ENCODE measurements around the gene LMF2.

Gene LMF2

DNA sequence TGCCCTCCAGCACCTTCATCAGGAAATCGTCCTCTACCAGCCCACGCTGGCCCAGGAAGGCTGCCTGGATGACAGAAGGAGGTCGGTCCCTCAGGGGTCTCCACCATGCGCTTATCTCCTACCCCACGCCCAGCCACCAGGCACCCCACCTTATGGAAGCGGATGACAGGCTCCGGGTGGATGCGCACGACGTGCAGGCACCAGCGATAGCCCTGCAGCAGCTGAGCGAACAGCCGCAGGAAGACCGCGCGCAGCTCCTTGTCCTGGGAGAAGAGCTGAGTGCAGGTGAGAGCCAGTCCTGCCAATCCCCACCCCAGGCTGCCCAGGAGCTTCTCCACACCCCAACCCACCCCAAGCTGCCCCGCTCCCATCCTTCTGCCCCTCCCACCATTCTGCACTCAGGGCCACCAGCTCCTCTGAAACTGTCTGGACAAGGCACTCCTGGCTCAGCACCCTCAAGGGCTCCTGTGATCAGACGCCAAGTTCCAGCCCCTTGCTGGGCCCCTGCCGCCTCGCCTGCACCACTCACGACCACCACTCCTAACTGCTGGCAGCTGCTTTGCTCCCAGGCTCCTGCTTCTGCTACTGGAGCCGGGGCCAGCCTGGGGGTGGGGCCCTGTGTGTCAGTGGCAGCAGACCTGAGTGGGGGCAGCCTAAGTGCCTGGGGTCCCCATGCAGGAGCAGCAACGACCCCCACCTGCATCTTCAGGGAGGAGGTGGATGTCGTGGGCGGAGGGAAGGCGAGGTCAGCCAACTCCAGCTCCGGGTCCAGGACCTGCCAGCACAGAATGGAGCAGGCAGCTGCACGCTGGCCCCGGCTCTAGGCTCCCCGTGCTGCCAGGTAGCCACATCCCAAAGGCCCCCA is 42.2 kb downstream of the LMF2 start:
- POLR2A ChIA-PET, result interaction anchor here (0.7 kb wide), 1 partner anchor 162 kb away, joined by 4 read pairs; no protein-coding TSS in a partner anchor

GRCh38 chr22:50464451-50464850 is 43.1 kb downstream of the LMF2 start:
- ChIA-PET CTCF (no interaction called here), POLR2A (interaction anchor here (0.7 kb wide), 1 partner anchor 161 kb away, joined by 4 read pairs; no protein-coding TSS in a partner anchor)
- no peak for DNase-seq (ENCODE audit: extremely low spot score)
- TF ChIP-seq CTCF (IDR thresholded peaks at IDR 0.05; ENCODE audit: control extremely low read depth, extremely low read depth, low read depth, missing control alignments), result no peak

More for the DNA sequence above, 42.2 kb downstream of the LMF2 start:
- CTCF ChIA-PET, result interaction anchor here (1.2 kb wide), 1 partner anchor 9 kb away, joined by 3 read pairs; no protein-coding TSS in a partner anchor
- no peak for DNase-seq (ENCODE audit: extremely low spot score)
- TF ChIP-seq CTCF (IDR thresholded peaks at IDR 0.05; ENCODE audit: control extremely low read depth, extremely low read depth, low read depth, missing control alignments), result no peak

DNA sequence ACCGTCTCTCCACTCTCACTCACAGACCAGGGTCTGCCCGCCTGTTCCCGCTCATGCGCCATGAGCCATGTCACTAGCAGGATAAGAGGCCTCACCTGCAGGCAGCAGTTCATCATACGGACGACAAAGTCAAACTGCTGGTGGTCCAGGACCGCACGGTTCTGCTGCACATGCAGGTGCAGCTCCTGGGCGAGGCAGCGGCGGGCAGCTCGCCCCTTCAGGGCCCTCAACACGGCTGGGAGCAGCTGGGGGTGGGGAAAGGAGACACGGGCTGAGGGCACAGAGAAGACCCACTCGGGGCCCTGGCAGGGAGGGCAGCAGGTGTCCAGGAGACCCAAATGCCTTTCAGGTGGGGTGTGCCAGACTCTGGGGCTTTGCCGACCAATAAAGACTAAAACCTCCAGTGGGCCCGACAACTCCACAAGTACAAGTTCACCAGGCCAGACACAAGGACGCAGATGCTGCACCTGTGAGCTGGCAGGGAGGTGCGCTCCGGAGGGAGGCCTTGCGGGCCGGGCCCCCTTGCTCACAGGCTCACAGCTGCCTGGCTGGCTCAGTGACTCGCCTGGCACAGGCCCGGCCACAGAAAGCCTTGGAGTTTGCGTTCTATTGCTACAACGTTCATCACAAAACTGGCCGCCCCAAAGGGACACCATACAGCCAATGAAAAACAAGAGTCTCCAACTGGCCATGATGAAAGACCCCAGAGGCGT is 44.2 kb downstream of the LMF2 start:
- ChIA-PET POLR2A (no interaction called here), CTCF (no interaction called here)

DNA sequence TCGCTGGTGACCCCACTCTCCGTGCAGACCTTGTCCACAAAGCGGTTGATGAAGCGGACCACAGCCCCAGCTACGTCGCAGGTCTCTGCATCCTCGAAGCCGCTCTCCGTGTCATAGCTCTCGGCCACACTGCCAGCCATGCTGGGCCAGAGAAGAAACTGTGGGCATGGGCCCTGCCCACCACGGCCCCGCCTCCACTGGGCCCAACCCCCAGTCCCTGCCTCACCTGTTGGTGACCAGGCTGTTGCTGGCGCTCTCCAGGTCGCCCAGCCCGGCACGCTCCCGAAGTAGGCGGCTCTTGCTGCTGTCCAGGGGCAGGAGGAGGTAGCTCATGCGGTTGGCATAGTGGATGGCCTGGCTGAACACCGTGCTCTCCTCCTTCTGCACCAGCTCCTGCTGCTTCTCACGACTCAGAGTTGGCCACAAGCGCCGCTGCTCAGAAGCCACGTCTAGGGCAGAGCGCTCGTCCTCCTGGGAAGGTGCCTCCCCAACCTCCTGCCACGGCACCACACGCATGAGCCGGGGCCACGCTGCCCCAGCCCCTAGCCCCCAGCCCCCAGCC is 45.4 kb downstream of the LMF2 start:
- ChIA-PET POLR2A (no interaction called here), CTCF (interaction anchor here (0.9 to 1.5 kb wide), 2 partner anchors 12 to 36 kb away, joined by 3 read pairs; no protein-coding TSS in a partner anchor)
- DNase-seq (ENCODE audit: extremely low spot score), result no peak
- no peak for TF ChIP-seq CTCF (IDR thresholded peaks at IDR 0.05; ENCODE audit: control extremely low read depth, extremely low read depth, low read depth, missing control alignments)

More for the DNA sequence above, 44.2 kb downstream of the LMF2 start:
- DNase-seq (ENCODE audit: extremely low spot score), result no peak
- TF ChIP-seq CTCF (IDR thresholded peaks at IDR 0.05; ENCODE audit: control extremely low read depth, extremely low read depth, low read depth, missing control alignments), result no peak

- POLR2A ChIA-PET, result no interaction called here
- TF ChIP-seq CTCF (IDR thresholded peaks at IDR 0.05; ENCODE audit: control extremely low read depth, extremely low read depth, low read depth, missing control alignments), result no peak
- DNase-seq (ENCODE audit: extremely low spot score), result no peak
- CTCF ChIA-PET, result interaction anchor here (0.9 to 1.5 kb wide), 2 partner anchors 12 to 37 kb away, joined by 3 read pairs; no protein-coding TSS in a partner anchor
These were observed 46.0 kb downstream of the LMF2 start for GRCh38 chr22:50461536-50461935.

GRCh38 chr22:50460938-50461337 is 46.6 kb downstream of the LMF2 start:
- CTCF ChIA-PET, result interaction anchor here (2.0 kb wide), 1 partner anchor 12 kb away, joined by 5 read pairs; no protein-coding TSS in a partner anchor
- no peak for TF ChIP-seq CTCF (IDR thresholded peaks at IDR 0.05; ENCODE audit: control extremely low read depth, extremely low read depth, low read depth, missing control alignments)
- DNase-seq (ENCODE audit: extremely low spot score), result no peak
- POLR2A ChIA-PET, result no interaction called here
